Measurements from ENCODE around the gene LEFTY1.

DNA sequence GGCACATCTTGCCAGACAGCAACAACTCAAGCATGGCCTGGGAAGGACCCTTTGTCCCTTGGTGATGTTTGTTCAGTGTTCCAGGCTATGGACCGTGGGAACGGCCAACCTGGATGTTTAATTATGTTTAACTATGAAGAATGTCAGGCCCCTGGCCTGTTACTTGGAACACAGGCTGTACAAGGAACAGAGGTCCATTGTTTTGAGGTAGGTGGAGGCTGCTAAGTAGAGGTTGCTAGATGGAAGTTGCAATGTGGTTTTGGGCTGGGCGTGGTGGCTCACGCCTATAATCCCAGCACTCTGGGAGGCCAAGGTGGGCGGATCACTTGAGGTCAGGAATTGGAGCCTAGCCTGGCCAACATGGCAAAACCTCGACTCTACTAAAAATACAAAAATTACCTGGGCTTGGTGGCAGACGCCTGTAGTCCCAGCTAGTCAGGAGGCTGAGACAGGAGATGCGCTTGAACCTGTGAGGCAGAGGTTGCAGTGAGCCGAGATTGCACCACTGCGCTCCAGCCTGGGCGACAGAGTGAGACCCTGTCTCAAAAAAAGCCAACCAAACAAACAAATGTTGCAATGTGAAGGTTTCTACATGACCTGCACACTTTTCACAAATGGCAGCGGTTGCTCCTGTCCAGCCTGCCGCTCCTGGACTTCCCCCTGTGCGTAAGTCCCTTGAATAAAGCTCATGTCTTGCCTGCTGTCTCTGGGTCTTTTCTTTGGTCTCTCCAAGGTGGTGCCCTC lies 2.5 kb upstream of the LEFTY1 start:
- TF ChIP-seq, protein P1, sequence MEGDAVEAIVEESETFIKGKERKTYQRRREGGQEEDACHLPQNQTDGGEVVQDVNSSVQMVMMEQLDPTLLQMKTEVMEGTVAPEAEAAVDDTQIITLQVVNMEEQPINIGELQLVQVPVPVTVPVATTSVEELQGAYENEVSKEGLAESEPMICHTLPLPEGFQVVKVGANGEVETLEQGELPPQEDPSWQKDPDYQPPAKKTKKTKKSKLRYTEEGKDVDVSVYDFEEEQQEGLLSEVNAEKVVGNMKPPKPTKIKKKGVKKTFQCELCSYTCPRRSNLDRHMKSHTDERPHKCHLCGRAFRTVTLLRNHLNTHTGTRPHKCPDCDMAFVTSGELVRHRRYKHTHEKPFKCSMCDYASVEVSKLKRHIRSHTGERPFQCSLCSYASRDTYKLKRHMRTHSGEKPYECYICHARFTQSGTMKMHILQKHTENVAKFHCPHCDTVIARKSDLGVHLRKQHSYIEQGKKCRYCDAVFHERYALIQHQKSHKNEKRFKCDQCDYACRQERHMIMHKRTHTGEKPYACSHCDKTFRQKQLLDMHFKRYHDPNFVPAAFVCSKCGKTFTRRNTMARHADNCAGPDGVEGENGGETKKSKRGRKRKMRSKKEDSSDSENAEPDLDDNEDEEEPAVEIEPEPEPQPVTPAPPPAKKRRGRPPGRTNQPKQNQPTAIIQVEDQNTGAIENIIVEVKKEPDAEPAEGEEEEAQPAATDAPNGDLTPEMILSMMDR (IDR thresholded peaks at IDR 0.05): no peak
- no peak for TF ChIP-seq POLR2A (IDR thresholded peaks at IDR 0.05)

Measured in right lobe of liver (tissue), 4 donors.